Kidney epithelial cell (primary cell): Measurements from ENCODE around the gene MLIP. TPM values are rescaled to one million over a fixed set of nuclear protein-coding genes. Genes with fewer than 3 reads are reported as not detected.

Source experiments
- DNase-seq: peaks from one replicate; pipeline ENCODE4 v3.0.0-alpha.2; 2010; ENCODE audit warnings: low read depth
- H3K27me3 ChIP-seq: 2 replicates; pipeline ENCODE4 v1.6.0; 2011; ENCODE audit warnings: low read length; ENCODE audit not compliant: control insufficient read depth, insufficient read depth
- H3K36me3 ChIP-seq: 2 replicates; pipeline ENCODE4 v1.5.1; 2011; ENCODE audit warnings: low read length; ENCODE audit not compliant: control insufficient read depth, insufficient read depth
- H3K4me3 ChIP-seq: 2 replicates; pipeline ENCODE4 v1.5.1; 2011; ENCODE audit warnings: low read depth, mild to moderate bottlenecking, control low read depth, low read length
- total RNA-seq: library from RNA; depleted of rRNA; stranded (reverse); fragments of >200 nt; gene quantifications from 2 replicates; pipeline ENCODE4 v1.2.3, GENCODE V29; 2015
- TF ChIP-seq, protein P1 (sequence below): IDR thresholded peaks from 2 replicates; pipeline ENCODE4 v1.5.1; 2011; ENCODE audit warnings: mild to moderate bottlenecking, moderate library complexity, low read length, control low read depth, inconsistent platforms; ENCODE audit not compliant: insufficient read depth, poor library complexity, severe bottlenecking

The MLIP gene
- total RNA-seq, 1 donor from 2014 or later = not detected

DNA sequence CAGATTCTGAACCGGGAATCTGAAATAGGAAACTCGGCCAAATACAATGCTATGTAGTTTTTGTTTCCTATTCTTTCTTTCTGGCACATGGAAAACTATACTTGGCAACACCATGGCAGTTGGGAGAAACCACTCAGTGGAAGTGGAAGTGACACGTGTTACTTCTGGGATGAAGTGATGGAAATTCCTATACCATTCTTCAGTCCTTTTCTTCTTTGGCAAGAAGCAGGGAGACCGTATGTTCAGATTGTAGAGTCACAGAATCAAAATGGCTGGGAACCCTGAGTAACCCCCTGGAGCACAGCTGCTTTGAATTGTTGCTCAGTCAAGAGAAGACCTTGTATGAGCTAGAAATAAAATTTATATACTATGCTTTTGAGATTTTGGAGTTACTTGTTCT, 178.2 kb downstream of the MLIP start:
- no peak overlapping the region for H3K4me3 ChIP-seq
- TF ChIP-seq, protein P1, sequence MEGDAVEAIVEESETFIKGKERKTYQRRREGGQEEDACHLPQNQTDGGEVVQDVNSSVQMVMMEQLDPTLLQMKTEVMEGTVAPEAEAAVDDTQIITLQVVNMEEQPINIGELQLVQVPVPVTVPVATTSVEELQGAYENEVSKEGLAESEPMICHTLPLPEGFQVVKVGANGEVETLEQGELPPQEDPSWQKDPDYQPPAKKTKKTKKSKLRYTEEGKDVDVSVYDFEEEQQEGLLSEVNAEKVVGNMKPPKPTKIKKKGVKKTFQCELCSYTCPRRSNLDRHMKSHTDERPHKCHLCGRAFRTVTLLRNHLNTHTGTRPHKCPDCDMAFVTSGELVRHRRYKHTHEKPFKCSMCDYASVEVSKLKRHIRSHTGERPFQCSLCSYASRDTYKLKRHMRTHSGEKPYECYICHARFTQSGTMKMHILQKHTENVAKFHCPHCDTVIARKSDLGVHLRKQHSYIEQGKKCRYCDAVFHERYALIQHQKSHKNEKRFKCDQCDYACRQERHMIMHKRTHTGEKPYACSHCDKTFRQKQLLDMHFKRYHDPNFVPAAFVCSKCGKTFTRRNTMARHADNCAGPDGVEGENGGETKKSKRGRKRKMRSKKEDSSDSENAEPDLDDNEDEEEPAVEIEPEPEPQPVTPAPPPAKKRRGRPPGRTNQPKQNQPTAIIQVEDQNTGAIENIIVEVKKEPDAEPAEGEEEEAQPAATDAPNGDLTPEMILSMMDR = no peak
- H3K36me3 ChIP-seq = no peaks in the 10 kb centered on the region
- DNase-seq = no peak
- no peaks in the 10 kb centered on the region for H3K27me3 ChIP-seq

DNA sequence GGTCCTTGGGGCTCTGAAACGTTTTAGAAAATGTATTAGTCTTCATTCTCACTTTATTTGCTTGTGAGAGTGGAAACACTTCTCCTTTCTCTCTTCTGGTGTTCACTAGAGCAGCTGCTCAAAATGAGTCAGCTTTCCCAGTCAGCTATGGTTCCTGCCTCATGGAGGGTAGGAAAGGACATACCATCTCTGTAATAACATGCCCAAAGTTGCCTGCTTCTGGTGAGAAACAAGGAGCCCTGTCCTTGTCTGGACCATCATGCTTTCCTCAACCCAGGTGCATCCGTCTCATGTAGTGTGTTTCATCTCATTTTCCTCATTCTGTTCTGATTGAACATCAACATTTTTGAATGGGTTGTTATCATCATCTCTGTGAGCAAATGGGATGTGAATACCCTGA, 179.9 kb downstream of the MLIP start:
- peak; percentile 74 for DNase-seq
- Histone ChIP-seq H3K27me3 (no peaks in the 10 kb centered on the region), H3K4me3 (no peak overlapping the region), H3K36me3 (no peaks in the 10 kb centered on the region)
- TF ChIP-seq, protein P1 = no peak

DNA sequence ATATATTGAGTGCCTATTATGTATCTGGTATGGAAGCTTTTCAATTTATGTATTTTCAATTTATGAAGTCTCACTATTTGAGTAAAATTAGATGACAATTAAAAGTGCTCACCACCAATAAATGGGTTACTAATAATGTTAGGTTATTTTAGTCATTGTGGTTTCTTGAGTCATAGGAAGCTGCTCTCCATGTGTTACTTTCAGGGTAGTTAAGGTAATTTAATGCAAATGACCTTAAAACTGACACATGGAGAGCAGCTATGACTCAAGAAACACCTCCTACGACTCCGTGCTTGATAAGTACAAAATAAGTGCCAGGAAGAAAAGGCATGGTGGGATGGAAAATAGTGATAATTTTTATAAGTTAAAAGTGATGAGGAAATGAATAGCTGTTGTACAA, 180.5 kb downstream of the MLIP start:
- Histone ChIP-seq H3K27me3 (no peaks in the 10 kb centered on the region), H3K4me3 (no peak overlapping the region), H3K36me3 (no peaks in the 10 kb centered on the region)
- TF ChIP-seq, protein P1 = no peak
- peak; percentile 81 for DNase-seq

DNA sequence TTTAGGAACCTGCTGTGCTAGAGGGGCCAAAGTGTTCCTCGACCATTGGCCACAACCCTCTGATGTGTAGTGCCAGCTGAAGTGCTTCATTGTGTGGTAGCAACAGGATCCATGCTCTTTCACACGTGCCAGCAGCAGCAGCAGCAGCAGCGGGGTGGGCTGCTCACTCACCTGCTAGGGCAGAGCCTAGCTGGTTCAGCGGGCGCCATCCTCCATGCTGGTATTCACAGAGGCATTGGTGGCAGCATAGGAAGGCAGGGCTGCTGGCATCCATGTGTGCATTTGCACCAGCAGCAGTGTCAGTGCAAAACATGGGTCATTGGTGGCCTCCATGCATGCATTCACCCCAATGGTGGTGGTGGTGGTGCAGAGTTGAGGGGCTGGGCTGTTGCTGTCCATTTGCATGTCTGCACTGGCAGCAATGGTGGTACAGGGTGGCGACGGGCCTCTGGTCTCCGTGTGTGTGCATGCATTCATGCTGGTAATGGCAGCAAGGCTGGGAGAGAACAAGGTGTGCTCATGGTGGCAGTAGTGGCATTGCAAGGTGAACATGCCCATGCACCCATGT, 183.8 kb downstream of the MLIP start:
- H3K27me3 ChIP-seq = no peaks in the 10 kb centered on the region
- H3K36me3 ChIP-seq = no peaks in the 10 kb centered on the region
- no peak for DNase-seq
- no peak overlapping the region for H3K4me3 ChIP-seq
- TF ChIP-seq, protein P1 = no peak

DNA sequence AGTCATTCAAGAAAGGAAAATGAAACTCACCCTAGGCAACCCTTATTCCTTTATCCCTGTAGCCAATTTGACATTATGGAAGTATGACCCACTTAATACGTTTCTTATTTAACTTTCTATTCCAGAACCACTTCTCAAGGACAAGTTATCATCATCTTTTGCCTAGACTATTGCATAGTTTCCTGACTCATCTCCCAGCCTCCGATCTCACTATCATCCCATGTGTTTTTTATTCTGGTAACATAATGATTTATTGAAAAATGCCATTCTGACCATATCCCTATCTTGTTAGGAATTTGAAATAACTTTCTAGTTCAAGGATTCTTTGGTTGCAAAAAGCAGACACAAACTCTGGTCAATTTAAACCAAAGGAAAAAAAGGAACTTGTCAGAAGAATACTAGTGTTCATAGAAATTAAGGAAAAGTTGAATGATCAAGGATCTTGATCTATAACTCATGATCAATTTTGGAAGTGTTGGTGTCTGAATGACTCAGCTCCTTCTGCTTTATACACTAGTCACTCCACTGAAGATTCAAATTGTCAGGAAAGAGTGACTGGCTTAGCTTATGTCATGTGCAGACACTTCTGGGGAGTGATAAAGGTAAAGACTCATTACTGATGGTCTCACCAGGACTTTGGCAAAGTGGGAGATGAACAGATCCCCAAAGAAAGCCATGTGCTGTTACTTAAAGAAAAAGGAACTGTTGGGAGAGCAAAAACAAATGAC, 188.5 kb downstream of the MLIP start:
- TF ChIP-seq, protein P1 = no peak
- Histone ChIP-seq H3K4me3 (no peak overlapping the region), H3K27me3 (no peaks in the 10 kb centered on the region), H3K36me3 (no peaks in the 10 kb centered on the region)
- DNase-seq = no peak

DNA sequence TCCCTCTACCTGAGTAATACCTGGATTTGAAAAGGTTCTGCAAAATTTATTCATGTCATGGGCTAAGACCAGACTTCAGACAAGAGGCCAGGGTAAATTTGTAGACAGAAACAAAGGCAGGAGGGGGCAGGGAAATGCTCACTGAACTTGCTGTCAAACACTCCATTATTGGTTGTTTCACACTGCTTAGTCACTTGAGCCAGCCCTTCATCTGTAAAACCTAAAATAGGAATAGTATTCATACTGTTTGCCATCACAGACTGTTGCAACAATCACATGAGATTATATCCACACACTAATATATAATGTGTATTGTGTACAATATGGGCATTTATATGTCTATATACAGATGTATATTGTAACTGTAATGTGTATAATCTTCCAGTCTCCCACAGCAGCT, 190.5 kb downstream of the MLIP start:
- Histone ChIP-seq H3K36me3 (no peaks in the 10 kb centered on the region), H3K4me3 (no peak overlapping the region), H3K27me3 (no peaks in the 10 kb centered on the region)
- no peak for DNase-seq
- TF ChIP-seq, protein P1 = no peak
